ENCODE results near the gene SPSB3. TPM values are rescaled to one million over a fixed set of nuclear protein-coding genes. Genes with fewer than 3 reads are reported as not detected.

The SPSB3 gene
- total RNA-seq, 1 donor from 2014 or later: 27.7 TPM

DNA sequence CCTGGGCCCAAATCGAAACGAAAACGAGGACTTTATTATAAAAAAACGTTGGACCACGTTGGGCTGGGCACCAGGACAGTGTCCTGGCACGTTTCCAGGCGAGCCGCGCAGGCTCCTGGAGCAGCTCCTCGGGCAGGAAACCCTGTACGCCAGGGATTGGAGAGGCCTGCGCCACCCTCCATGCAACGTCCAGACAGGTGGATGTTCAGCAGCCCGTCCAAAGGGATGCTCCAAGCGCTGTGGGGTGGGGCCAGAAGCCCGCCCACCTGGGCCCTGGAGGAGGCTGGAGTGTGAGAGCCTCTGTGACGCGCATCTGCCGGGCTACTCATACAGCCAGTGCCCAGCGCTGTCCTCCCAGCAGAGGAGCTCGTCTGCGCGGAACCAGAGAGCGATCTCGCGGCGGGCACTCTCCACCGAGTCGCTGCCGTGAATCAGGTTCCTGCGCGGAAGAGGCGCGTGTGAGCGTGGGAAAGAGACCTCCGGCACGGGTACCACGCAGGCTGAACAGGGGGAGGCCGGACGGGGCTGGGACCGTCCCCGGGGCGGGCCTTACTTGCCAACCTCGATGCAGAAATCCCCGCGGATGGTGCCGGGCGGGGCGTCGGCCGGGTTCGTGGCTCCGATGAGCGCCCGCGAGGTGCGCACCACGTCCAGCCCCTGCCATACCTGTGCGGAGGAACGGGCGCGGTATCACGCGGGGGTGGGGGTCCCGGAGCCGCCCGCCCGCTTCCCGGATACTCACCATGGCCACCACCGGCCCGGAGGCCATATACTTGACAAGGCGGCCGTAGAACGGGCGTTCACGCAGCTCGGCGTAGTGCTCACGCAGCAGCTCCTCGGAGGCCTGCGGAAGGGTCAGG is 11.8 kb downstream of the SPSB3 start:
- Histone ChIP-seq H3K4me1 (ENCODE audit: control insufficient read depth in 3 of 3, insufficient read depth in 3 of 3, low read length in 3 of 3) (peaks cover 29 to 47% (median 37%) of the 10 kb centered on the region in 3 donors), H3K9me3 (ENCODE audit: control insufficient read depth in 3 of 3, low read length in 3 of 3) (no peaks in the 10 kb centered on the region), H3K4me3 (ENCODE audit: low read length in 3 of 3) (peak overlapping the region; percentile 66 to 90 (median 90)), H3K36me3 (ENCODE audit: control insufficient read depth in 3 of 3, insufficient read depth in 3 of 3, low read length in 3 of 3) (peaks cover 27 to 34% (median 32%) of the 10 kb centered on the region in 3 donors), H3K27me3 (ENCODE audit: control insufficient read depth in 3 of 3, insufficient read depth in 3 of 3, low read length in 3 of 3) (no peaks in the 10 kb centered on the region), H3K27ac (ENCODE audit: low read depth, low read length) (peak overlapping the region; percentile 30), H3K9ac (ENCODE audit: low read depth in 1 of 3, low read length in 3 of 3) (peak overlapping the region; percentile 70 to 95 (median 70))

DNA sequence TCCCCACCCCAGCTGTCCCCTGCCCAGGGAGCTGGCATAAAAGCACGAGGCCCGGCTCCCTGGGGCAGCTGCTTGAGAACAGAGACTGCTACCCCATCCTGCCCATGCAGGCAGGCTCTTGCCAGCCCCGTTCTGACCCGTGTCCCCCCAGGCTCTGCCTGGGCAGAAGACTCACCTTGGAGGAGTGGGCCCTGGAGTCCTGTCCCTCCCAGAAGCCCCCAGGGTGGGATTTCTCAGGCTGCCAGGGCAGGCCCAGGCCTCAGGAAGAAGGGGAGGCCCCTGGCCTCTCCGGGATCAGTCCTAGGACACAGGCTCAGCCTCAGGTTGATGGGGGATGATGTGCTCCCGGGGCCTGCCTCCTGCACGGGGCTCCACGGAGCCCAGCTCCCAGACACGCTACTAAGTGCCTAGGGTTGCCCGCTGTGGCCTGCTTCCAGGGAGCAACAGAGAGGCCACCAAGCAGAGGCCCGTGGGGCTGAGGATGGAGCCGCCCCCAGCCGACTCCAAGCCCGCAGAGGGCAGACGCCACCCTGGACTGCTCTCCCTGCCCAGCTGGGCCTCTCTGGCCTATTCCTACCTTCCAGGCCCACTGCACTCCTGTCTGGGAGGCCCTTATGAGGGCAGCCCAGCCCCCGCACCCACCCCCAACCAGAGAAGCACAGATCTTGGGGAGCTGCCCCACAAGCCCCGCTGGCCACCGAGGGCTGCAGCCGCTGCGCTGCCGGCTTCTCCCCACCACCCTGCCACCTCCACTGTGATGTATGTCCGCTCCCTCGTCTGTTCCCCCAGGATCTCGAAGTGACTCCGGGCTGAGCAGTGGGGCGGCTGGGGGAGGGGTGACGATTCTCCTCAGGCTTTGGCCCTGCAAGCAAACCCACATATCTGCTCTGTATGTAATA is 12.7 kb downstream of the SPSB3 start:
- peak overlapping the region in 2 of 3 donors; percentile 6 to 90 for H3K4me3 ChIP-seq (ENCODE audit: low read length in 3 of 3)
- peaks cover 29 to 34% (median 34%) of the 10 kb centered on the region in 3 donors for H3K36me3 ChIP-seq (ENCODE audit: control insufficient read depth in 3 of 3, insufficient read depth in 3 of 3, low read length in 3 of 3)
- peak overlapping the region in 2 of 3 donors; percentile 70 to 95 for H3K9ac ChIP-seq (ENCODE audit: low read depth in 1 of 3, low read length in 3 of 3)
- H3K4me1 ChIP-seq (ENCODE audit: control insufficient read depth in 3 of 3, insufficient read depth in 3 of 3, low read length in 3 of 3): peaks cover 26 to 38% (median 32%) of the 10 kb centered on the region in 3 donors
- no peaks in the 10 kb centered on the region for H3K27me3 ChIP-seq (ENCODE audit: control insufficient read depth in 3 of 3, insufficient read depth in 3 of 3, low read length in 3 of 3)
- H3K27ac ChIP-seq (ENCODE audit: low read depth, low read length): no peak overlapping the region
- H3K9me3 ChIP-seq (ENCODE audit: control insufficient read depth in 3 of 3, low read length in 3 of 3): no peaks in the 10 kb centered on the region

DNA sequence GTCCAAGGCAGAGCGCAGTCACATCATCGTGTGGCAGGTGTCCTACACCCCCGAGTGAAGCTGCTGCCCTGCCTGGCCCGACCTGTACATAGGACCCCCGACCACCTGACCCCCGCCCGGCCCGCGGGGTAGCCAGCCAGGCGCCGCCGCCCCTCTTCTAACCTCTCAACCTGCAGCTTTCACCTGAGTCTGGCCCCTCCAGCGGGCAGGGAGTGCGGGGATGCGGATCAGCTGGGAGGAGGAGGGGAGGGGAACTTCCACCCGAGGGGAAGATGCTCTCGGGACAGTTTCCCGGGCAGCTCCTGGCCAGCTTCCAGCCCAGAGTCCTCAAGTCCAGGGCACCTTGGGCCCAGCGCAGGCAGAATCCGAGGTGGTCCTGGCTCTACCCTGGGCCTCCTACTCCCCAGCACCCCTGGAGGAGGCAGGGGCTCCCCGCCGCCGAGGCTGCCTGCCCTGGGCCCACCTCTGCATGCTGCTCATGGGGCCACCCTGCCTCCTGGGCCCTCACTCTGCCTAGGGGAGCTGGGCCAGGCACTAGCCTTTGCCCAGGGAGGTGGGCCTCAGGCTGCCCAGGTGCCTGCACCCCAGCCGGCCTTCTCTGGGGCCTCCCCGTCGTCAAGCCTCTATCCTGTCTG is 13.5 kb downstream of the SPSB3 start:
- Histone ChIP-seq H3K27ac (ENCODE audit: low read depth, low read length) (no peak overlapping the region), H3K36me3 (ENCODE audit: control insufficient read depth in 3 of 3, insufficient read depth in 3 of 3, low read length in 3 of 3) (peaks cover 30 to 42% (median 40%) of the 10 kb centered on the region in 3 donors), H3K4me1 (ENCODE audit: control insufficient read depth in 3 of 3, insufficient read depth in 3 of 3, low read length in 3 of 3) (peaks cover 18 to 30% (median 24%) of the 10 kb centered on the region in 3 donors), H3K9me3 (ENCODE audit: control insufficient read depth in 3 of 3, low read length in 3 of 3) (no peaks in the 10 kb centered on the region), H3K9ac (ENCODE audit: low read depth in 1 of 3, low read length in 3 of 3) (no peak overlapping the region), H3K27me3 (ENCODE audit: control insufficient read depth in 3 of 3, insufficient read depth in 3 of 3, low read length in 3 of 3) (no peaks in the 10 kb centered on the region), H3K4me3 (ENCODE audit: low read length in 3 of 3) (no peak overlapping the region)

DNA sequence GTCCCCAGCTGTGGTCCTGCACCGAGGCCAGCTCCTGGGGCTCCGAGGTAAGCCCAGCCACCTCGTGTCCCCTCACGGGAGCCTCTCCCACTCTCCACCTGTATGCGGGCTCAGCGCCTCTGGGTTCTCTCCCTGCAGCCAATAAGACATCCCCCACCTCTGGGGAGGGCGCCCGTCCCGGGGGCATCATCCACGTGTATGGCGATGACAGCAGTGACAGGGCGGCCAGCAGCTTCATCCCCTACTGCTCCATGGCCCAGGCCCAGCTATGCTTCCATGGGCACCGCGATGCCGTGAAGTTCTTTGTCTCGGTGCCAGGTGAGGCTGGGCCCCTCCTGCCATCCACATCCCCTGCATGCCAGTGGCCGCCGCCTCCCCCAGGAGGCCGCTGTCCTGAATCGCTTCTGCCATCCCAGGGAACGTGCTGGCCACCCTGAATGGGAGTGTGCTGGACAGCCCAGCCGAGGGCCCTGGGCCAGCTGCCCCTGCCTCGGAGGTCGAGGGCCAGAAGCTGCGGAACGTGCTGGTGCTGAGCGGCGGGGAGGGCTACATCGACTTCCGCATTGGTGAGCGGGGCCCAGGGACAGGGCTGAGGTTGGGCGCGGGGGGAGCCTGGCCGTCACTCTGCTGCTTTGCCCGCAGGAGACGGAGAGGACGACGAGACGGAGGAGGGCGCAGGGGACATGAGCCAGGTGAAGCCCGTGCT is 14.2 kb downstream of the SPSB3 start:
- H3K9me3 ChIP-seq (ENCODE audit: control insufficient read depth in 3 of 3, low read length in 3 of 3): no peaks in the 10 kb centered on the region
- peaks cover 13 to 24% (median 20%) of the 10 kb centered on the region in 3 donors for H3K4me1 ChIP-seq (ENCODE audit: control insufficient read depth in 3 of 3, insufficient read depth in 3 of 3, low read length in 3 of 3)
- no peak overlapping the region for H3K4me3 ChIP-seq (ENCODE audit: low read length in 3 of 3)
- no peaks in the 10 kb centered on the region for H3K27me3 ChIP-seq (ENCODE audit: control insufficient read depth in 3 of 3, insufficient read depth in 3 of 3, low read length in 3 of 3)
- peaks cover 31 to 43% (median 40%) of the 10 kb centered on the region in 3 donors for H3K36me3 ChIP-seq (ENCODE audit: control insufficient read depth in 3 of 3, insufficient read depth in 3 of 3, low read length in 3 of 3)
- H3K9ac ChIP-seq (ENCODE audit: low read depth in 1 of 3, low read length in 3 of 3): no peak overlapping the region
- H3K27ac ChIP-seq (ENCODE audit: low read depth, low read length): no peak overlapping the region

DNA sequence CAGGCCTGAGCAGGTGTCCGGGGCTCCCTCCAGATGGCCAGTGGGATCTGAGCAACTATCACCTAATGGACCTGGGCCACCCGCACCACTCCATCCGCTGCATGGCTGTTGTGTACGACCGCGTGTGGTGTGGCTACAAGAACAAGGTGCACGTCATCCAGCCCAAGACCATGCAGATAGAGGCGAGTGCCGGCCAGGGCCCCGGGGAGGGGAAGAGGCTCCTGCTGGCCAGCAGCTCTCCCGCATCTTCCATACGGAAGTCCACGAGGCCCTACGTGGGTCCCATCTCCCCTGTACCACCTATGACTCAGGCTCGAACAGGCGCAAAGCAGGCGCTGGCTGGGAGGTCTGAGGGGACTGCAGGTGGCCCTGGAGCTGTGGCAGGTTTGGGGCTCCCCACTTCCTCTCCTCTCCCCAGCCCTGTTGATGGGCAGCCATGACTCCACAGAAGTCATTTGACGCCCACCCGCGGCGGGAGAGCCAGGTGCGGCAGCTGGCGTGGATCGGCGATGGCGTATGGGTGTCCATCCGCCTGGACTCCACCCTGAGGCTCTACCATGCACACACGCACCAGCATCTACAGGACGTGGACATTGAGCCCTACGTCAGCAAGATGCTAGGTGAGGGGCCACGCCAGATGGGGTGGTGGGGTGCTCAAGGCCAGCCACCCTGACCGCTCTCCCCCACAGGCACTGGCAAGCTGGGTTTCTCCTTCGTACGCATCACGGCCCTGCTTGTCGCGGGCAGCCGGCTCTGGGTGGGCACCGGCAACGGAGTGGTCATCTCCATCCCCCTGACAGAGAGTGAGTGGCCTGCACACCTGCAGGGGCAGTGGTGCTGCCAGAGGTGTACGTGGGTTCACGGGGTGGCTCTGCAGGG is 15.0 kb downstream of the SPSB3 start:
- H3K27me3 ChIP-seq (ENCODE audit: control insufficient read depth in 3 of 3, insufficient read depth in 3 of 3, low read length in 3 of 3): no peaks in the 10 kb centered on the region

DNA sequence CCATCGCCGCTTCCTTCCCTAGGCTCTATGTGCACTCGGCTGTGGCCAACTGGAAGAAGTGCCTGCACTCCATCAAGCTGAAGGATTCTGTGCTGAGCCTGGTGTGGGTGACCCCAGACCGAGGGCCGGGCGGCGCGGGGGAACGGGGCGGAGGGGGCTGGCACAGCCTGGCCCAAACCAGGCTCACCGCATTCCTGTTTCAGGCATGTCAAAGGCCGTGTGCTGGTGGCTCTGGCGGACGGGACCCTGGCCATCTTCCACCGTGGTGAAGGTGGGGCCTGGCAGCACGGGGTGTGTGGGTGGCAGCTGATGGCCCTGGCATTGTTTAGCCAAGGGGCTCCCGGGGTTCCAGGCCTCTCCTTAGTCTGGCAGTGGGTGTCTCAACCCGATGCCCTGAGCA is 15.7 kb downstream of the SPSB3 start:
- Histone ChIP-seq H3K4me1 (ENCODE audit: control insufficient read depth in 3 of 3, insufficient read depth in 3 of 3, low read length in 3 of 3) (peaks cover 6 to 15% (median 11%) of the 10 kb centered on the region in 3 donors), H3K27me3 (ENCODE audit: control insufficient read depth in 3 of 3, insufficient read depth in 3 of 3, low read length in 3 of 3) (no peaks in the 10 kb centered on the region), H3K4me3 (ENCODE audit: low read length in 3 of 3) (no peak overlapping the region), H3K36me3 (ENCODE audit: control insufficient read depth in 3 of 3, insufficient read depth in 3 of 3, low read length in 3 of 3) (peaks cover 38 to 53% (median 49%) of the 10 kb centered on the region in 3 donors), H3K27ac (ENCODE audit: low read depth, low read length) (no peak overlapping the region), H3K9me3 (ENCODE audit: control insufficient read depth in 3 of 3, low read length in 3 of 3) (no peaks in the 10 kb centered on the region), H3K9ac (ENCODE audit: low read depth in 1 of 3, low read length in 3 of 3) (no peak overlapping the region)

More for the DNA sequence above, 15.0 kb downstream of the SPSB3 start:
- Histone ChIP-seq H3K4me3 (ENCODE audit: low read length in 3 of 3) (no peak overlapping the region), H3K27ac (ENCODE audit: low read depth, low read length) (no peak overlapping the region), H3K9me3 (ENCODE audit: control insufficient read depth in 3 of 3, low read length in 3 of 3) (no peaks in the 10 kb centered on the region), H3K9ac (ENCODE audit: low read depth in 1 of 3, low read length in 3 of 3) (no peak overlapping the region), H3K4me1 (ENCODE audit: control insufficient read depth in 3 of 3, insufficient read depth in 3 of 3, low read length in 3 of 3) (peaks cover 13 to 21% (median 18%) of the 10 kb centered on the region in 3 donors), H3K36me3 (ENCODE audit: control insufficient read depth in 3 of 3, insufficient read depth in 3 of 3, low read length in 3 of 3) (peaks cover 35 to 51% (median 46%) of the 10 kb centered on the region in 3 donors)

DNA sequence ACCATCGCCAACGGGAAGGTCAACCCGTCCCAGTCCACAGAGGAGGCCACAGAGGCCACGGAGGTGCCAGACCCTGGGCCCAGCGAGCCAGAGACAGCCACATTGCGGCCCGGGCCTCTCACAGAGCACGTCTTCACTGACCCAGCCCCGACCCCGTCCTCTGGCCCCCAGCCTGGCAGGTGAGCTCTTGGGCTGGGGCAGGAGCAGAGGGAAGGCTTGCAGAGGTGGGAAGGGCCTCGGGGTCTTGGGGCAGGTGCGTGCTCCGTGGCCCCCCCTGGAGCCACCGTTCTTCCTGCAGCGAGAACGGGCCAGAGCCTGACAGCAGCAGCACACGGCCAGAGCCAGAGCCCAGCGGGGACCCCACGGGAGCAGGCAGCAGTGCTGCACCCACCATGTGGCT is 16.1 kb downstream of the SPSB3 start:
- Histone ChIP-seq H3K9me3 (ENCODE audit: control insufficient read depth in 3 of 3, low read length in 3 of 3) (no peaks in the 10 kb centered on the region), H3K9ac (ENCODE audit: low read depth in 1 of 3, low read length in 3 of 3) (no peak overlapping the region), H3K27ac (ENCODE audit: low read depth, low read length) (no peak overlapping the region), H3K4me3 (ENCODE audit: low read length in 3 of 3) (no peak overlapping the region), H3K27me3 (ENCODE audit: control insufficient read depth in 3 of 3, insufficient read depth in 3 of 3, low read length in 3 of 3) (no peaks in the 10 kb centered on the region), H3K4me1 (ENCODE audit: control insufficient read depth in 3 of 3, insufficient read depth in 3 of 3, low read length in 3 of 3) (peaks cover 6 to 14% (median 11%) of the 10 kb centered on the region in 3 donors), H3K36me3 (ENCODE audit: control insufficient read depth in 3 of 3, insufficient read depth in 3 of 3, low read length in 3 of 3) (peaks cover 38 to 53% (median 50%) of the 10 kb centered on the region in 3 donors)

DNA sequence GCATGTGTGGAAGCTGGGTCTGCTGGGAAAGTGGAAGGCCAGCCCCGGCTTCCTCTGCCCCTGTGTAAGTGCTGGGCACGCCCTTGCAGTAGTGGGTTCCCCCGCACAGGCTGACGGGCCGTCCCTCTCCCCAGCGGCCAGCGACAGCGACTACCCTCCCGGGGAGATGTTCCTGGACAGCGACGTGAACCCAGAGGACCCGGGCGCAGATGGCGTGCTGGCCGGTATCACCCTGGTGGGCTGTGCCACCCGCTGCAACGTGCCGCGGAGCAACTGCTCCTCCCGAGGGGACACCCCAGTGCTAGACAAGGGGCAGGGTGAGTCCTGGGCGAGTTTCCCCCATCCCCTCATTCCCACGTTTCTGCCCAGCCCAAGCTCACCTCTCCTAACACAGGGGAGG is 16.5 kb downstream of the SPSB3 start:
- Histone ChIP-seq H3K27me3 (ENCODE audit: control insufficient read depth in 3 of 3, insufficient read depth in 3 of 3, low read length in 3 of 3) (no peaks in the 10 kb centered on the region), H3K9ac (ENCODE audit: low read depth in 1 of 3, low read length in 3 of 3) (no peak overlapping the region), H3K4me1 (ENCODE audit: control insufficient read depth in 3 of 3, insufficient read depth in 3 of 3, low read length in 3 of 3) (peaks cover 6 to 13% (median 11%) of the 10 kb centered on the region in 3 donors), H3K9me3 (ENCODE audit: control insufficient read depth in 3 of 3, low read length in 3 of 3) (no peaks in the 10 kb centered on the region), H3K4me3 (ENCODE audit: low read length in 3 of 3) (no peak overlapping the region), H3K36me3 (ENCODE audit: control insufficient read depth in 3 of 3, insufficient read depth in 3 of 3, low read length in 3 of 3) (peaks cover 41 to 56% (median 54%) of the 10 kb centered on the region in 3 donors), H3K27ac (ENCODE audit: low read depth, low read length) (no peak overlapping the region)
